GM12864 (cell line): ENCODE data around the gene TSPAN11.

Experiments used
- DNase-seq: peaks from one replicate; pipeline ENCODE4 v3.0.0-alpha.2; 2011; ENCODE audit warnings: low read depth
- H3K4me3 ChIP-seq: 2 replicates; pipeline ENCODE4 v1.5.1; 2011; ENCODE audit warnings: mild to moderate bottlenecking, low read depth, low read length, control low read depth
- CTCF ChIP-seq: IDR thresholded peaks from 2 replicates; pipeline ENCODE4 v1.5.1; 2011; ENCODE audit warnings: low read depth, mild to moderate bottlenecking, moderate library complexity, low read length, control low read depth, inconsistent platforms; ENCODE audit errors: missing control alignments

TSPAN11 gene

GRCh38 chr12:31004666-31005065 lies 78.1 kb downstream of the TSPAN11 start:
- H3K4me3 ChIP-seq: no peak overlapping the region
- DNase-seq: no peak
- no peak for TF ChIP-seq CTCF

GRCh38 chr12:31005256-31005943 lies 78.9 kb downstream of the TSPAN11 start:
- TF ChIP-seq CTCF: no peak

GRCh38 chr12:31005944-31006361 lies 79.4 kb downstream of the TSPAN11 start:
- no peak overlapping the region for H3K4me3 ChIP-seq
- TF ChIP-seq CTCF: no peak
- DNase-seq: no peak

More at GRCh38 chr12:31005256-31005943, 78.9 kb downstream of the TSPAN11 start:
- DNase-seq: no peak
- no peak overlapping the region for H3K4me3 ChIP-seq

- no peak for TF ChIP-seq CTCF
Observed at GRCh38 chr12:31006416-31007152, 80.0 kb downstream of the TSPAN11 start.

GRCh38 chr12:31007153-31007495 lies 80.6 kb downstream of the TSPAN11 start:
- H3K4me3 ChIP-seq: no peak overlapping the region
- DNase-seq: no peak
- no peak for TF ChIP-seq CTCF

More at GRCh38 chr12:31006416-31007152, 80.0 kb downstream of the TSPAN11 start:
- H3K4me3 ChIP-seq: no peak overlapping the region
- no peak for DNase-seq

- no peak for DNase-seq
- no peak for TF ChIP-seq CTCF
- no peak overlapping the region for H3K4me3 ChIP-seq
Observed at GRCh38 chr12:31007636-31008175, 81.2 kb downstream of the TSPAN11 start.
